Neural cell (in vitro differentiated cells): ENCODE data around the gene COL6A5. TPM values are rescaled to one million over a fixed set of nuclear protein-coding genes. Genes with fewer than 3 reads are reported as not detected.

Experiments used
- H2AFZ ChIP-seq: fragments of 200-600, 300-800 bp; sonication (generic), shearing (Covaris generic); 2 replicates; pipeline ENCODE4 v1.6.0; 2014; ENCODE audit warnings: low read depth, mild to moderate bottlenecking, antibody characterized with exemption, low read length, moderate library complexity
- H3F3A ChIP-seq: fragments of 200-600 bp; shearing (Covaris generic); 2 replicates; pipeline ENCODE4 v1.6.1; 2016; ENCODE audit warnings: mild to moderate bottlenecking, moderate library complexity, mixed read lengths, antibody characterized with exemption, low read length; ENCODE audit not compliant: insufficient read depth, poor library complexity, severe bottlenecking
- H3K27ac ChIP-seq: fragments of 200-600, 300-800 bp; sonication (generic), shearing (Covaris generic); 2 replicates; pipeline ENCODE4 v1.5.1; 2014; ENCODE audit warnings: mild to moderate bottlenecking, low read length, moderate library complexity
- H3K27me3 ChIP-seq: fragments of 300-800, 200-600 bp; sonication (generic), shearing (Covaris generic); 2 replicates; pipeline ENCODE4 v1.6.0; 2014; ENCODE audit warnings: mild to moderate bottlenecking, low read depth, low read length, moderate library complexity; ENCODE audit not compliant: insufficient read depth
- H3K36me3 ChIP-seq: fragments of 300-800, 200-600 bp; sonication (generic), shearing (Covaris generic); 2 replicates; pipeline ENCODE4 v1.5.1; 2014; ENCODE audit warnings: mild to moderate bottlenecking, antibody characterized with exemption, low read length, moderate library complexity; ENCODE audit not compliant: insufficient read depth
- H3K4me2 ChIP-seq: fragments of 300-800, 200-600 bp; sonication (generic), shearing (Covaris generic); 2 replicates; pipeline ENCODE4 v1.6.0; 2014; ENCODE audit warnings: mild to moderate bottlenecking, low read length
- H3K4me3 ChIP-seq: fragments of 300-800, 200-600 bp; sonication (generic), shearing (Covaris generic); 2 replicates; pipeline ENCODE4 v1.5.1; 2014; ENCODE audit warnings: mild to moderate bottlenecking, low read length, moderate library complexity
- H3K79me2 ChIP-seq: fragments of 200-600 bp; shearing (Covaris generic); replicated peaks from 2 replicates; pipeline ENCODE4 v1.6.0; 2014; ENCODE audit warnings: mild to moderate bottlenecking, low read length, moderate library complexity; ENCODE audit not compliant: insufficient read depth
- H3K9ac ChIP-seq: fragments of 300-800, 200-600 bp; sonication (generic), shearing (Covaris generic); 2 replicates; pipeline ENCODE4 v1.6.1; 2016; ENCODE audit warnings: mild to moderate bottlenecking, low read length, mixed read lengths
- H3K9me2 ChIP-seq: fragments of 200-600 bp; shearing (Covaris generic); 2 replicates; pipeline ENCODE4 v1.6.1; 2016; ENCODE audit warnings: mild to moderate bottlenecking, low read length, mixed read lengths; ENCODE audit not compliant: insufficient read depth
- H3K9me3 ChIP-seq: fragments of 200-600, 300-800 bp; sonication (generic), shearing (Covaris generic); 2 replicates; pipeline ENCODE4 v1.6.1; 2016; ENCODE audit warnings: mild to moderate bottlenecking, mixed run types, low read length, moderate library complexity, mixed read lengths
- H4K20me1 ChIP-seq: fragments of 200-600 bp; shearing (Covaris generic); 2 replicates; pipeline ENCODE4 v1.6.1; 2016; ENCODE audit warnings: mild to moderate bottlenecking, mixed run types; ENCODE audit not compliant: insufficient read depth
- CTCF ChIP-seq: fragments of 450-650 bp; IDR thresholded peaks from 2 replicates; pipeline ENCODE4 v1.5.1; 2014; ENCODE audit warnings: antibody characterized with exemption, mild to moderate bottlenecking, moderate library complexity; ENCODE audit not compliant: poor library complexity, severe bottlenecking
- EP300 ChIP-seq: fragments of 450-650 bp; conservative IDR thresholded peaks from 2 replicates; pipeline ENCODE4 v1.6.1; 2014; ENCODE audit warnings: antibody characterized with exemption, mild to moderate bottlenecking, moderate library complexity; ENCODE audit not compliant: poor library complexity, severe bottlenecking
- EZH2 ChIP-seq: fragments of 200-600, 300-800 bp; shearing (Covaris generic), sonication (generic); IDR thresholded peaks from 2 replicates; pipeline ENCODE4 v1.6.1; 2014; ENCODE audit warnings: antibody characterized with exemption, low read length, borderline replicate concordance, mild to moderate bottlenecking; ENCODE audit not compliant: insufficient read depth, poor library complexity, severe bottlenecking
- MXI1 ChIP-seq: fragments of 450-650 bp; conservative IDR thresholded peaks from 2 replicates; pipeline ENCODE4 v1.6.1; 2014; ENCODE audit warnings: antibody characterized with exemption, mild to moderate bottlenecking; ENCODE audit not compliant: poor library complexity, severe bottlenecking
- POLR2AphosphoS5 ChIP-seq: IDR thresholded peaks from 2 replicates; pipeline ENCODE4 v1.6.1; 2012
- RAD21 ChIP-seq: fragments of 450-650 bp; conservative IDR thresholded peaks from 2 replicates; pipeline ENCODE4 v1.6.1; 2014; ENCODE audit warnings: antibody characterized with exemption, mild to moderate bottlenecking, moderate library complexity
- REST ChIP-seq: IDR thresholded peaks from 2 replicates; pipeline ENCODE4 v1.6.1; 2012; ENCODE audit warnings: borderline replicate concordance
- SMC3 ChIP-seq: fragments of 450-650 bp; conservative IDR thresholded peaks from 2 replicates; pipeline ENCODE4 v1.6.1; 2014; ENCODE audit warnings: antibody characterized with exemption, mild to moderate bottlenecking, moderate library complexity; ENCODE audit not compliant: poor library complexity
- TAF1 ChIP-seq: IDR thresholded peaks from 2 replicates; pipeline ENCODE4 v1.6.1; 2012; ENCODE audit warnings: low read depth
- polyA plus RNA-seq: library from polyadenylated mRNA; depleted of rRNA; stranded (reverse); fragments of >200 nt; gene quantifications from 2 replicates; pipeline ENCODE4 v1.2.3, GENCODE V29; 2014

Gene COL6A5
- polyA plus RNA-seq, 1 donor from 2014 or later, result not detected

DNA sequence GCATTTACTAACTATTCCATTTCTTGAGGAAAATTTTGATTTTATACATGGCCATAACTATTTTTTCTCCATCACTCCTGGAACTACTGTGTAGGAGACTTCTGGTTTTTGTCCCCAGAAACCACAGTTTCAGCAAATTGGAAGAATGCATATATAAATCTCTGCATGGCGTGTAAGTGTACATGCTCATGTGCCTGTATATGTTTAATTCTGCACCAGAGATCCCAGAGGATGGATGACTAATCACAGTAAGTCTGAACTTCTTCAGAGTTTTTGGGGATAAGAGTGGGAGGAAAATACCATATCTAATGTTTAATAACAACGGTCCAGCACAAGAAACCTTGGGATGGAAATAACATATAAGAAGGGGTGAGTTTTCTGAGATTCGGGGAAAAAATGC lies 160.6 kb downstream of the COL6A5 start:
- Histone ChIP-seq H4K20me1 (no peaks in the 10 kb centered on the region), H3K79me2 (no peaks in the 10 kb centered on the region), H3K27ac (no peak overlapping the region), H3K36me3 (no peaks in the 10 kb centered on the region), H3K9ac (no peak overlapping the region), H3F3A (no peaks in the 10 kb centered on the region), H3K9me2 (no peaks in the 10 kb centered on the region), H2AFZ (no peak overlapping the region), H3K27me3 (no peaks in the 10 kb centered on the region), H3K4me3 (no peak overlapping the region), H3K9me3 (no peaks in the 10 kb centered on the region), H3K4me2 (no peak overlapping the region)
- no peak for TF ChIP-seq RAD21
- TF ChIP-seq TAF1, result no peak
- TF ChIP-seq POLR2AphosphoS5, result no peak
- TF ChIP-seq SMC3, result no peak
- no peak for TF ChIP-seq CTCF
- no peak for TF ChIP-seq EZH2
- no peak for TF ChIP-seq EP300
- no peak for TF ChIP-seq MXI1
- TF ChIP-seq REST, result no peak

DNA sequence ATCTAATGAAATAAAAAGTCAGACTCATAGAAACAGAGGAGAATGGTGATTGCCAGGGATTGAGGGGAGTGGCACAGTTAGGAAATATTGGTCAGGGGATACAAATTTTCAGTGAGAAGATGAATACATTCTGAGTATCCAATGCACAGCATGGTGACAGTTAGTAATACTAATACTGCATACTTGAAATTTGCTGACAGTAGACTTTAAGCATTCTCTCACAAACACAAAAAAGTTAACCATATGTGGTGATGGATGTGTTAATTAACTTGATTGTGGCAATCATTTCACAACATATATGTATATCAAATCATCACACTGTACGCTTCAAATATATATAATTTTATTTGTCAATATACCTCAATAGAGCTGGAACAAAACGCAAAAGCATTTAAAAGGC lies 162.3 kb downstream of the COL6A5 start:
- no peak overlapping the region for H3K4me2 ChIP-seq
- no peaks in the 10 kb centered on the region for H3K9me2 ChIP-seq
- no peaks in the 10 kb centered on the region for H3K9me3 ChIP-seq

More for the DNA sequence above, 162.3 kb downstream of the COL6A5 start:
- Histone ChIP-seq H3K79me2 (no peaks in the 10 kb centered on the region), H2AFZ (no peak overlapping the region), H3K36me3 (no peaks in the 10 kb centered on the region), H3K27me3 (no peaks in the 10 kb centered on the region), H3K9ac (no peak overlapping the region), H3F3A (no peaks in the 10 kb centered on the region), H3K27ac (no peak overlapping the region), H3K4me3 (no peak overlapping the region), H4K20me1 (no peaks in the 10 kb centered on the region)
- TF ChIP-seq RAD21 (no peak), REST (no peak), POLR2AphosphoS5 (no peak), CTCF (no peak), EZH2 (no peak), SMC3 (no peak), TAF1 (no peak), EP300 (no peak)
